Gastrocnemius medialis (tissue), 4 donors: ENCODE results near the gene HNF1A.

Source experiments
- POLR2A ChIP-seq, 2 donors: fragments of 450-650 bp; IDR thresholded peaks; one replicate each; pipeline ENCODE4 v1.6.1; 2017; ENCODE audit warnings: antibody characterized with exemption in 2 of 2, mild to moderate bottlenecking in 2 of 2, moderate library complexity in 2 of 2
- TF ChIP-seq, protein P1 (sequence below), 5 experiments: fragments of 450-650 bp in 3 of 5; fragments of 200-600 bp in 2 of 5; sonication (generic) in 2 of 5; IDR thresholded peaks in 4 of 5; conservative IDR thresholded peaks in 1 of 5; 1 replicate in 4 of 5; 2 replicates in 1 of 5; pipeline ENCODE4 v1.5.1; 2016 to 2019; ENCODE audit warnings: antibody characterized with exemption in 5 of 5, mild to moderate bottlenecking in 3 of 5, moderate library complexity in 3 of 5

- TF ChIP-seq, protein P1, sequence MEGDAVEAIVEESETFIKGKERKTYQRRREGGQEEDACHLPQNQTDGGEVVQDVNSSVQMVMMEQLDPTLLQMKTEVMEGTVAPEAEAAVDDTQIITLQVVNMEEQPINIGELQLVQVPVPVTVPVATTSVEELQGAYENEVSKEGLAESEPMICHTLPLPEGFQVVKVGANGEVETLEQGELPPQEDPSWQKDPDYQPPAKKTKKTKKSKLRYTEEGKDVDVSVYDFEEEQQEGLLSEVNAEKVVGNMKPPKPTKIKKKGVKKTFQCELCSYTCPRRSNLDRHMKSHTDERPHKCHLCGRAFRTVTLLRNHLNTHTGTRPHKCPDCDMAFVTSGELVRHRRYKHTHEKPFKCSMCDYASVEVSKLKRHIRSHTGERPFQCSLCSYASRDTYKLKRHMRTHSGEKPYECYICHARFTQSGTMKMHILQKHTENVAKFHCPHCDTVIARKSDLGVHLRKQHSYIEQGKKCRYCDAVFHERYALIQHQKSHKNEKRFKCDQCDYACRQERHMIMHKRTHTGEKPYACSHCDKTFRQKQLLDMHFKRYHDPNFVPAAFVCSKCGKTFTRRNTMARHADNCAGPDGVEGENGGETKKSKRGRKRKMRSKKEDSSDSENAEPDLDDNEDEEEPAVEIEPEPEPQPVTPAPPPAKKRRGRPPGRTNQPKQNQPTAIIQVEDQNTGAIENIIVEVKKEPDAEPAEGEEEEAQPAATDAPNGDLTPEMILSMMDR (IDR thresholded peaks at IDR 0.05 in 4 of 5, conservative IDR thresholded peaks at IDR 0.05 in 1 of 5): no peak
- no peak for TF ChIP-seq POLR2A (IDR thresholded peaks at IDR 0.05)
Observed at GRCh38 chr12:121013715-121014114, 35.4 kb downstream of the HNF1A start.
